IMR-90 (cell line): ENCODE data around the gene TTC28. TPM values are rescaled to one million over a fixed set of nuclear protein-coding genes. Genes with fewer than 3 reads are reported as not detected.

Experiments
- ATAC-seq: fragments of 200-7000 bp; cut with Tn5 transposase; 2 replicates; pipeline ENCODE4 v1.9.1; 2020; ENCODE audit warnings: low read depth, mild to moderate bottlenecking, moderate library complexity
- BruUV-seq: library from RNA; stranded (reverse); fragments of 400-500 nt; replicated peaks from 2 replicates; lab custom pipeline; 2021; lab: Mats Ljungman, UMichigan
- CTCF ChIA-PET: fragments of 300-600 bp; formaldehyde crosslinking; extraction: SDS; loops from one replicate; lab custom pipeline; 2021; ENCODE audit warnings: antibody characterized with exemption; lab: Yijun Ruan, JAX
- POLR2A ChIA-PET: fragments of 300-600 bp; sonication (Branson Sonifier 250); formaldehyde crosslinking; loops from one replicate; lab custom pipeline; 2022; ENCODE audit warnings: antibody characterized with exemption; ENCODE audit not compliant: unreplicated experiment; lab: Charles Lee
- DNase-seq: peaks from one replicate; pipeline ENCODE4 v3.0.0; 2013
- H2AFZ ChIP-seq: replicated peaks from 2 replicates; pipeline ENCODE3; 2013; ENCODE audit warnings: low read length, mild to moderate bottlenecking; ENCODE audit not compliant: poor library complexity
- H2AK5ac ChIP-seq: 2 replicates; pipeline ENCODE4 v1.6.1; 2013; ENCODE audit warnings: low read depth, low read length, inconsistent platforms
- H2AK9ac ChIP-seq: replicated peaks from 2 replicates; pipeline ENCODE3; 2013; ENCODE audit warnings: mild to moderate bottlenecking, low read depth, low read length, moderate library complexity; ENCODE audit not compliant: poor library complexity
- H2BK120ac ChIP-seq: 2 replicates; pipeline ENCODE4 v1.6.1; 2013; ENCODE audit warnings: low read depth, low read length, inconsistent platforms
- H2BK15ac ChIP-seq: 3 replicates; pipeline ENCODE4 v1.6.1; 2013; ENCODE audit warnings: low read depth, low read length, inconsistent platforms
- H2BK20ac ChIP-seq: 2 replicates; pipeline ENCODE4 v1.6.1; 2013; ENCODE audit warnings: low read depth, mild to moderate bottlenecking, inconsistent platforms, low read length, moderate library complexity
- H2BK5ac ChIP-seq: 2 replicates; pipeline ENCODE4 v1.6.1; 2013; ENCODE audit warnings: mild to moderate bottlenecking, low read depth, low read length, inconsistent platforms; ENCODE audit not compliant: poor library complexity, severe bottlenecking
- H3K14ac ChIP-seq: replicated peaks from 2 replicates; pipeline ENCODE4 v1.6.1; 2013; ENCODE audit warnings: low read depth, low read length, inconsistent platforms
- H3K18ac ChIP-seq: 2 replicates; pipeline ENCODE4 v1.6.1; 2013; ENCODE audit warnings: low read depth, low read length, control low read depth
- H3K23ac ChIP-seq: 2 replicates; pipeline ENCODE4 v1.6.1; 2013; ENCODE audit warnings: low read depth, low read length, inconsistent platforms
- H3K27ac ChIP-seq: 2 replicates; pipeline ENCODE4 v1.5.1; 2013; ENCODE audit warnings: mild to moderate bottlenecking, control low read depth, low read length; ENCODE audit not compliant: insufficient read depth
- H3K27me3 ChIP-seq: 2 replicates; pipeline ENCODE4 v1.6.1; 2013; ENCODE audit warnings: low read length; ENCODE audit not compliant: control insufficient read depth, insufficient read depth
- H3K36me3 ChIP-seq: 2 replicates; pipeline ENCODE4 v1.6.1; 2013; ENCODE audit warnings: low read length, mixed read lengths; ENCODE audit not compliant: control insufficient read depth, insufficient read depth
- H3K4ac ChIP-seq: 2 replicates; pipeline ENCODE4 v1.6.1; 2013; ENCODE audit warnings: low read depth, low read length, inconsistent platforms
- H3K4me1 ChIP-seq: 2 replicates; pipeline ENCODE4 v1.6.1; 2013; ENCODE audit warnings: low read length, mixed read lengths; ENCODE audit not compliant: control insufficient read depth, insufficient read depth
- H3K4me2 ChIP-seq: 2 replicates; pipeline ENCODE4 v1.6.1; 2013; ENCODE audit warnings: low read depth, mild to moderate bottlenecking, control low read depth, low read length, moderate library complexity
- H3K4me3 ChIP-seq: 2 replicates; pipeline ENCODE4 v1.5.1; 2013; ENCODE audit warnings: low read depth, mild to moderate bottlenecking, control low read depth, low read length, moderate library complexity; ENCODE audit not compliant: insufficient read depth
- H3K56ac ChIP-seq: 2 replicates; pipeline ENCODE4 v1.6.1; 2013; ENCODE audit warnings: low read length, inconsistent platforms; ENCODE audit not compliant: insufficient read depth; ENCODE audit errors: extremely low read depth
- H3K79me1 ChIP-seq, 2 experiments: 2 replicates each; pipeline ENCODE4 v1.6.1; 2013; ENCODE audit warnings: low read length in 2 of 2, inconsistent platforms in 1 of 2, low read depth in 1 of 2
- H3K9ac ChIP-seq: 2 replicates; pipeline ENCODE4 v1.6.1; 2013; ENCODE audit warnings: low read depth, low read length, control low read depth
- H3K9me1 ChIP-seq: 2 replicates; pipeline ENCODE4 v1.6.1; 2013; ENCODE audit warnings: low read length, inconsistent platforms; ENCODE audit not compliant: insufficient read depth
- H3K9me3 ChIP-seq: 2 replicates; pipeline ENCODE4 v1.6.1; 2013; ENCODE audit warnings: low read length; ENCODE audit not compliant: control insufficient read depth, insufficient read depth
- H4K20me1 ChIP-seq: 2 replicates; pipeline ENCODE4 v1.6.1; 2013; ENCODE audit warnings: low read length, inconsistent platforms; ENCODE audit not compliant: insufficient read depth
- H4K5ac ChIP-seq: 2 replicates; pipeline ENCODE4 v1.6.1; 2013; ENCODE audit warnings: mild to moderate bottlenecking, low read depth, low read length, control low read depth
- H4K8ac ChIP-seq, 2 experiments: 2 replicates each; pipeline ENCODE4 v1.6.1; 2013; ENCODE audit warnings: low read depth in 2 of 2, low read length in 2 of 2, control low read depth in 1 of 2, inconsistent platforms in 1 of 2
- H4K91ac ChIP-seq: 2 replicates; pipeline ENCODE4 v1.6.1; 2013; ENCODE audit warnings: low read depth, low read length, inconsistent platforms; ENCODE audit not compliant: insufficient read depth
- FOS ChIP-seq: fragments of 150-350 bp; IDR thresholded peaks from 2 replicates; pipeline ENCODE4 v1.6.1; 2016; ENCODE audit warnings: low read depth, low read length
- MAFK ChIP-seq: IDR thresholded peaks from 2 replicates; pipeline ENCODE4 v1.6.1; 2012; ENCODE audit warnings: low read depth, low read length, improper control_type of control experiment
- MXI1 ChIP-seq: IDR thresholded peaks from 2 replicates; pipeline ENCODE4 v1.6.1; 2012; ENCODE audit warnings: low read depth, mild to moderate bottlenecking, low read length, moderate library complexity, borderline replicate concordance
- NFE2L2 ChIP-seq: fragments of 150-350 bp; IDR thresholded peaks from 2 replicates; pipeline ENCODE4 v1.6.1; 2016; ENCODE audit warnings: low read depth, mild to moderate bottlenecking, low read length
- SMC3 ChIP-seq: fragments of 150-350 bp; IDR thresholded peaks from 2 replicates; pipeline ENCODE4 v1.6.1; 2016; ENCODE audit warnings: low read depth, mild to moderate bottlenecking, antibody characterized with exemption, low read length, moderate library complexity
- WGBS, 2 experiments: methylation state at CpG; one replicate each; pipeline versions ENCODE4 v1.1.5 to v1.1.7; 2013; ENCODE audit warnings: missing lambda C conversion rate in 2 of 2; ENCODE audit not compliant: insufficient read length in 1 of 2; ENCODE audit errors: extremely low coverage in 2 of 2; 5-methylcytosine and 5-hydroxymethylcytosine counted together
- dilution Hi-C: fragments of 300-500 bp; cut with HindIII; formaldehyde crosslinking; loops from one replicate; pipeline ENCODE4 v1.14.3; 2018; ENCODE audit warnings: low sequenced_read_pairs; ENCODE audit not compliant: unreplicated experiment
- in situ Hi-C: fragments of 300-500 bp; cut with MboI; formaldehyde crosslinking; loops from 3 replicates; pipeline ENCODE4 v1.14.3; 2019; ENCODE audit warnings: low sequenced_read_pairs, inconsistent platforms, mixed read lengths
- intact Hi-C: fragments of 100-400 bp; cut with micrococcal nuclease; formaldehyde crosslinking; loops from 2 replicates; pipeline ENCODE4 v1.10.0; 2022
- polyA plus RNA-seq, 3 experiments: library from polyadenylated mRNA; depleted of rRNA; stranded (reverse); fragments of >200 nt; gene quantifications; 2 replicates each; pipeline ENCODE4 v1.2.3, GENCODE V29; 2012; ENCODE audit warnings: low replicate concordance in 1 of 3
- total RNA-seq: library from RNA; depleted of rRNA; stranded (reverse); fragments of >200 nt; gene quantifications from 2 replicates; pipeline ENCODE4 v1.2.3, GENCODE V29; 2012
- TF ChIP-seq, protein P1 (sequence below): conservative IDR thresholded peaks from 2 replicates; pipeline ENCODE4 v1.5.1; 2012; ENCODE audit warnings: mild to moderate bottlenecking, low read depth, low read length, improper control_type of control experiment

The TTC28 gene
- total and polyA plus RNA-seq, 2 of the 4 experiments (the other 2 are of a cell fraction): 5.6 to 13.3 TPM

DNA sequence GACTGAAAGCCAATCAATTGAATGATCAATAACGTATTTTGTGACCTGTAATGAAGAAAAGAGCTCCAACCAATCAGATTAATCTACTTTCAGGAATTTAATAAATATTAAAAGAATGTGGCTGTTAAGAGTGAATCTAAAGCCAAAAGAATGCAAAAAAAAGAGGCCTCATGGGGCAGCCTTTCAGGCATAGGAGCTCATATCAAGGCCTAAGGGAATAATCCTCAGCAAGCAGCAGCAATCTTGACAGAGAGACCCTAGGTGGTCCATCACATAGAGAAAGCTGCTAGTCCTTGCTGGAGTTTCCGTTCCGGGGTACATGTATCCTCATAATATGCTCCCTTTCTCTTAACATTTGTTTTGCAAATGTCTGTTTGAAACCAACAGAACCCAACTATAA lies 447.4 kb downstream of the TTC28 start:
- Histone ChIP-seq H2AK5ac (no peak overlapping the region), H3K4me3 (no peak overlapping the region), H2AFZ (no peak overlapping the region), H2BK15ac (peak overlapping the region; percentile 28; the same call in 1 of the 3 replicates), H3K18ac (peak overlapping the region; percentile 89), H3K27me3 (no peaks in the 10 kb centered on the region), H2AK9ac (no peak overlapping the region), H3K9ac (no peak overlapping the region), H2BK5ac (peak overlapping the region; percentile 72), H3K23ac (no peak overlapping the region), H3K27ac (peak overlapping the region; percentile 52; the same call in 1 of the 2 replicates), H3K4ac (peak overlapping the region; percentile 11; the same call in 1 of the 2 replicates), H2BK20ac (no peak overlapping the region), H4K5ac (peak overlapping the region; percentile 87; the same call in 1 of the 2 replicates), H2BK120ac (0 out of 2 replicates have a peak overlapping the region, but pooled peaks have one; percentile 35), H3K4me1 (peaks cover 11% of the 10 kb centered on the region), H3K79me1 (peaks cover 0 to 6% of the 10 kb centered on the region in 2 experiments; a peak in 1 of 4 replicates), H3K9me3 (no peaks in the 10 kb centered on the region), H3K36me3 (peaks cover 2% of the 10 kb centered on the region; the same call in 1 of the 2 replicates), H4K91ac (0 out of 2 replicates have a peak overlapping the region, but pooled peaks have one; percentile 12), H3K9me1 (no peaks in the 10 kb centered on the region), H3K14ac (no peak overlapping the region), H4K8ac (no peak overlapping the region), H3K56ac (no peak overlapping the region), H4K20me1 (no peaks in the 10 kb centered on the region; the same call in 1 of the 2 replicates), H3K4me2 (no peak overlapping the region)
- POLR2A ChIA-PET: interaction anchor here (0.9 kb wide), 1 partner anchor 12 kb away, joined by 3 read pairs; no protein-coding TSS in a partner anchor
- dilution Hi-C loops (no loop called here), intact Hi-C loops (no loop called here), in situ Hi-C loops (no loop called here)
- ATAC-seq (no peak), DNase-seq (no peak)
- BruUV-seq: no TSS peak
- WGBS, 2 experiments: no CpG with 5 or more reads among the region's 3 CpGs
- CTCF ChIA-PET: interaction anchor here (0.6 to 1.4 kb wide), 2 partner anchors 21 to 70 kb away, joined by 3 to 4 read pairs; no protein-coding TSS in a partner anchor
- TF ChIP-seq MXI1 (no peak), NFE2L2 (no peak), MAFK (no peak), SMC3 (no peak), FOS (no peak)
- TF ChIP-seq, protein P1, sequence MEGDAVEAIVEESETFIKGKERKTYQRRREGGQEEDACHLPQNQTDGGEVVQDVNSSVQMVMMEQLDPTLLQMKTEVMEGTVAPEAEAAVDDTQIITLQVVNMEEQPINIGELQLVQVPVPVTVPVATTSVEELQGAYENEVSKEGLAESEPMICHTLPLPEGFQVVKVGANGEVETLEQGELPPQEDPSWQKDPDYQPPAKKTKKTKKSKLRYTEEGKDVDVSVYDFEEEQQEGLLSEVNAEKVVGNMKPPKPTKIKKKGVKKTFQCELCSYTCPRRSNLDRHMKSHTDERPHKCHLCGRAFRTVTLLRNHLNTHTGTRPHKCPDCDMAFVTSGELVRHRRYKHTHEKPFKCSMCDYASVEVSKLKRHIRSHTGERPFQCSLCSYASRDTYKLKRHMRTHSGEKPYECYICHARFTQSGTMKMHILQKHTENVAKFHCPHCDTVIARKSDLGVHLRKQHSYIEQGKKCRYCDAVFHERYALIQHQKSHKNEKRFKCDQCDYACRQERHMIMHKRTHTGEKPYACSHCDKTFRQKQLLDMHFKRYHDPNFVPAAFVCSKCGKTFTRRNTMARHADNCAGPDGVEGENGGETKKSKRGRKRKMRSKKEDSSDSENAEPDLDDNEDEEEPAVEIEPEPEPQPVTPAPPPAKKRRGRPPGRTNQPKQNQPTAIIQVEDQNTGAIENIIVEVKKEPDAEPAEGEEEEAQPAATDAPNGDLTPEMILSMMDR: no peak
